Cardiac muscle cell (in vitro differentiated cells and primary cell): ENCODE results near the gene IFNGR2. TPM values are rescaled to one million over a fixed set of nuclear protein-coding genes. Genes with fewer than 3 reads are reported as not detected.

Source experiments
- DNase-seq, 2 donors: peaks; one replicate each; pipeline versions ENCODE4 v3.0.0 to v3.0.0-alpha.2; 2010 to 2017; ENCODE audit warnings: low read depth in 1 of 2, low spot score in 1 of 2
- H3K27ac ChIP-seq: fragments of 200-600 bp; sonication (generic); 2 replicates; pipeline ENCODE4 v1.5.1; 2016
- H3K27me3 ChIP-seq: fragments of 200-600 bp; sonication (generic); 2 replicates; pipeline ENCODE4 v1.6.0; 2016; ENCODE audit warnings: control low read depth
- H3K36me3 ChIP-seq: fragments of 200-600 bp; sonication (generic); 2 replicates; pipeline ENCODE4 v1.5.1; 2016; ENCODE audit warnings: control low read depth
- H3K4me1 ChIP-seq: fragments of 200-600 bp; sonication (generic); 2 replicates; pipeline ENCODE4 v1.8.1; 2017; ENCODE audit warnings: low read depth, mild to moderate bottlenecking, mixed run types
- H3K4me3 ChIP-seq: fragments of 200-600 bp; sonication (generic); 2 replicates; pipeline ENCODE4 v1.5.1; 2016; ENCODE audit warnings: mild to moderate bottlenecking
- H3K9me3 ChIP-seq: fragments of 200-600 bp; sonication (generic); 2 replicates; pipeline ENCODE4 v1.5.1; 2017; ENCODE audit warnings: low read depth, mild to moderate bottlenecking, control low read depth
- polyA plus RNA-seq: library from polyadenylated mRNA; unstranded; fragments of >200 nt; fragmentation: Nextera tagmentation; extraction: Ambion mirVana; gene quantifications from 2 replicates; pipeline ENCODE4 v1.2.1, GENCODE V29; 2016
- total RNA-seq: library from RNA; depleted of rRNA; stranded (reverse); fragments of >200 nt; gene quantifications from 2 replicates; pipeline ENCODE4 v1.2.3, GENCODE V29; 2016
- TF ChIP-seq, protein P1 (sequence below): IDR thresholded peaks from 2 replicates; pipeline ENCODE4 v1.5.1; 2012; ENCODE audit warnings: low read depth, mild to moderate bottlenecking, low read length

IFNGR2 gene
- total and polyA plus RNA-seq, 2 experiments from 2014 or later: 36.8 to 64.6 TPM

DNA sequence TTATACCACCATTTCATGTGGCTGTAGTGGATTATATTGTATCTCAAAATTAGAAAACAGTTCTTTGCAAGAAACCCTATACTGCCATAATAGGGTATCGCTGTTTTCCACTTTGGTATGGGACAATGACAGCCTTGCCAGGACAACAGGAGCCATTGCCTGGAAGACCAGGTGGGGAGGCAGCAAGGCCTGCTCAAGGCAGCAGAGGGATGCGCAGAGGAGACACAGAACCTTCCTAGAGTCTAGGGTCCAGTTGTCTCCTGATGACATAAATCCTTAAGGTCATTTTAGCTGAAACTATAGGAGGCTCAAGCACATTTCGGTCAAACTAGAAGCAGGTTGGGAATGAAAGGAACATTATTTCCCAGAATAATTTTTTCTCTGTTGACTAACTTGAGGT lies 27.6 kb downstream of the IFNGR2 start:
- Histone ChIP-seq H3K4me1 (no peaks in the 10 kb centered on the region), H3K27me3 (no peaks in the 10 kb centered on the region), H3K27ac (no peak overlapping the region), H3K4me3 (no peak overlapping the region), H3K9me3 (no peaks in the 10 kb centered on the region), H3K36me3 (peaks cover 64% of the 10 kb centered on the region)
- DNase-seq: no peak
- TF ChIP-seq, protein P1, sequence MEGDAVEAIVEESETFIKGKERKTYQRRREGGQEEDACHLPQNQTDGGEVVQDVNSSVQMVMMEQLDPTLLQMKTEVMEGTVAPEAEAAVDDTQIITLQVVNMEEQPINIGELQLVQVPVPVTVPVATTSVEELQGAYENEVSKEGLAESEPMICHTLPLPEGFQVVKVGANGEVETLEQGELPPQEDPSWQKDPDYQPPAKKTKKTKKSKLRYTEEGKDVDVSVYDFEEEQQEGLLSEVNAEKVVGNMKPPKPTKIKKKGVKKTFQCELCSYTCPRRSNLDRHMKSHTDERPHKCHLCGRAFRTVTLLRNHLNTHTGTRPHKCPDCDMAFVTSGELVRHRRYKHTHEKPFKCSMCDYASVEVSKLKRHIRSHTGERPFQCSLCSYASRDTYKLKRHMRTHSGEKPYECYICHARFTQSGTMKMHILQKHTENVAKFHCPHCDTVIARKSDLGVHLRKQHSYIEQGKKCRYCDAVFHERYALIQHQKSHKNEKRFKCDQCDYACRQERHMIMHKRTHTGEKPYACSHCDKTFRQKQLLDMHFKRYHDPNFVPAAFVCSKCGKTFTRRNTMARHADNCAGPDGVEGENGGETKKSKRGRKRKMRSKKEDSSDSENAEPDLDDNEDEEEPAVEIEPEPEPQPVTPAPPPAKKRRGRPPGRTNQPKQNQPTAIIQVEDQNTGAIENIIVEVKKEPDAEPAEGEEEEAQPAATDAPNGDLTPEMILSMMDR: no peak

DNA sequence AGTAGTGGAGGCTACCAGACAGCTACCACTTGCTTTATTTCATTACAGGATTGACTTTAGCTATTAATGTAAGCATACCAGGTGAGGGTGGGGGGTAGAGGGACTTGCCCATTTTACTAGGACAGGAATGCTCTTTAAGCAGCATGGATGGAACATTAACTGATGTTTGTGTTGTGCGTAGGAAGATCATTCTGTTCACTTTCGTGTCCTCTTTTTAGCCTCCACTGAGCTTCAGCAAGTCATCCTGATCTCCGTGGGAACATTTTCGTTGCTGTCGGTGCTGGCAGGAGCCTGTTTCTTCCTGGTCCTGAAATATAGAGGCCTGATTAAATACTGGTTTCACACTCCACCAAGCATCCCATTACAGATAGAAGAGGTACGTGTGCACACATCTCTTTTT lies 29.3 kb downstream of the IFNGR2 start:
- Histone ChIP-seq H3K4me3 (no peak overlapping the region), H3K9me3 (no peaks in the 10 kb centered on the region), H3K4me1 (no peaks in the 10 kb centered on the region), H3K27ac (peak overlapping the region; percentile 13), H3K27me3 (no peaks in the 10 kb centered on the region), H3K36me3 (peaks cover 62% of the 10 kb centered on the region)
- TF ChIP-seq, protein P1: no peak
- DNase-seq: no peak

DNA sequence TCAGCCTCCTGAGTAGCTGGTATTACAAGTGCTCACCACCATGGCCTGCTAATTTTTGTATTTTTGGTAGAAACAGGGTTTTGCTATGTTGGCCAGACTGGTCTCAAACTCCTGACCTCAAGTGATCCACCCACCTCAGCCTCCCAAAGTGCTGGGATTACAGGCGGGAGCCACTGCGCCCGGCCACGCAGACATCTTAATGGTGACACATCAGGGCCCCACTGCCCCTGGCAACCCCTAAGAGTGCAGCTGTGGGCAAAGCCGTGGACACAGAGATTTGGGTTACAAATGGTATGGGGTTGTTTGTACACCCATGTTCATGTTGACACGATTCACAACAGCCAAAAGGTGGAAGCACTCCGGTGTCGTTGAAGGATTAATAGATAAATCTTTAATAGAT lies 29.8 kb downstream of the IFNGR2 start:
- Histone ChIP-seq H3K36me3 (peaks cover 63% of the 10 kb centered on the region), H3K9me3 (no peaks in the 10 kb centered on the region), H3K4me1 (no peaks in the 10 kb centered on the region), H3K4me3 (no peak overlapping the region), H3K27ac (no peak overlapping the region), H3K27me3 (no peaks in the 10 kb centered on the region)
- no peak for DNase-seq
- TF ChIP-seq, protein P1: no peak

DNA sequence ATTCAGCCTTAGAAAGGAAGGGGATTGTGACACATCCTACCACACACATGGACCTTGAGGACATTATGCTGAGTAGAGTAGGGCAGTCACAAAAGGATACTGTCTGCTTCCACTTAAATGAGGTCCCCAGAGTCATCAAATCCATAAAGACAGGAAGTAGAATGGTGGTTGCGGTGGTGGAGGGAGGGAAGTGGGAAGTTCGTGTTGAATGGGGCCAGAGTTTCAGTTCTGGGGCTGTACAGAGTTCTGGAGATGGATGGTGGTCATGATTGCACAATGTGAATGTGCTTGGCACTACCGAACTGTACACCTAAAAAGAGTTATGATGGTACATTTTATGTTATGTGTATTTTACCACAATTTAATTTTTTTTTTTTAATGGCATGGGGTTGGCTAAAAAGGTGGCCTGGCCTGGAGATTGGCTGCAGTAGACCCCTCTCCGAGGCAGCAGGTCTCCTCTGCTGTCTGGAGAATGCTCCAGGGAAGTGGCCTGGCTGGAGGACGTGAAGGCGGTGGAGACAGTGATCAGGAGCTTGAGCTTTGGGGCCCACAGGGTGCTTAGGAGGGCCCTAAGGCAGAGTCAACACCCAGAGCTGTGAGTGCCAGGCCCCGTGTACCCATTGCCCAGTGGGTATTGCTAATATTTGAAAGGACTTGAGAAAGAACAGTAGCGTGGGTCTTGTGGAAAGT lies 30.4 kb downstream of the IFNGR2 start:
- TF ChIP-seq, protein P1: no peak
- DNase-seq: no peak
- Histone ChIP-seq H3K27me3 (no peaks in the 10 kb centered on the region), H3K36me3 (peaks cover 66% of the 10 kb centered on the region), H3K4me3 (no peak overlapping the region), H3K9me3 (no peaks in the 10 kb centered on the region), H3K27ac (no peak overlapping the region), H3K4me1 (no peaks in the 10 kb centered on the region)

DNA sequence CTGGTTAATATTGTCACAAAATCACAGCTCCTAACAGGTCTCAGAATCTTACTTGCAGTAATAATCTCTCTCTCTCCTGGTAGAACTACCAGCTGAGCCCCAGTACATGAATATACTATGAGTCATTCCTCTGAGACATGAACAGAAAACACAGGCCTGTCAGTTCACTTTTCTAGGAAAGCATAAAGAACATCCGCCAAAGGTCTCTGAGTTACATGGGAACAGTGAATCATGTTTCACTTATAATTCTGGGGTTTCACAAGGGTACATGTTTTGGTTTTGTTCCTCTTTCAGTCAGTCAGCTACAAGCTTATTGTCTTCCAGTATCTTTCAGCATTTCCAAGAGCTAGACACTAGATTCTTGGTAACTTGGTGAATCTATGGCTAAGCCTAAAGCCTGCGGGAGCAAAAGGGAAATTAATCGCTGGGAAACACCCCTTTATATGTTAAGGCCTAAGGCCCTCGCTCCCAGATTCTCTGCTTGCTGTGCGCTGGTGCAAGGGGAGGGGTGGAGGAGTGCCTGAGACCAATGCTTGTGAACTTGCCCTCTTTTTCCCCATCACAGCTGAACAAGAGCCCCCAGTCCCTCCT lies 31.7 kb downstream of the IFNGR2 start:
- peak in 1 of 2 donors; percentile 90 for DNase-seq
- Histone ChIP-seq H3K27ac (peak overlapping the region; percentile 4), H3K9me3 (no peaks in the 10 kb centered on the region), H3K4me1 (no peaks in the 10 kb centered on the region), H3K27me3 (no peaks in the 10 kb centered on the region), H3K36me3 (peaks cover 58% of the 10 kb centered on the region), H3K4me3 (no peak overlapping the region)
- TF ChIP-seq, protein P1: no peak
